K562 (cell line): ENCODE measurements around the gene ZSCAN21. TPM values are rescaled to one million over a fixed set of nuclear protein-coding genes. Genes with fewer than 3 reads are reported as not detected.

Source experiments
- BDP1 ChIP-seq: IDR thresholded peaks from 3 replicates; pipeline ENCODE4 v1.6.1; 2011; ENCODE audit not compliant: insufficient read length, insufficient read depth
- EWSR1 ChIP-seq: fragments of 450-650 bp; IDR thresholded peaks from 2 replicates; pipeline ENCODE4 v1.6.1; 2018; ENCODE audit warnings: borderline replicate concordance, mild to moderate bottlenecking, low read depth, moderate library complexity; ENCODE audit not compliant: partially characterized antibody
- KDM4B ChIP-seq, 2 experiments: fragments of 450-650 bp in 1 of 2; sonication (generic) in 1 of 2; IDR thresholded peaks; 2 replicates each; pipeline ENCODE4 v1.6.1; 2016 to 2017; ENCODE audit warnings: borderline replicate concordance in 2 of 2, antibody characterized with exemption in 1 of 2, low read depth in 1 of 2, mild to moderate bottlenecking in 1 of 2
- MEF2A ChIP-seq: IDR thresholded peaks from 2 replicates; pipeline ENCODE4 v1.6.1; 2011; ENCODE audit warnings: low read depth, mild to moderate bottlenecking, low read length, moderate library complexity; ENCODE audit not compliant: control insufficient read depth
- NFIX ChIP-seq: fragments of 250-450 bp; sonication (Bioruptor Pico); IDR thresholded peaks from 2 replicates; pipeline ENCODE4 v1.4.0; 2020; ENCODE audit warnings: low read depth, mild to moderate bottlenecking, moderate library complexity
- NUFIP1 ChIP-seq: fragments of 450-650 bp; IDR thresholded peaks from 2 replicates; pipeline ENCODE4 v1.6.1; 2018; ENCODE audit not compliant: partially characterized antibody
- PCBP1 ChIP-seq: fragments of 200-400 bp; formaldehyde crosslinking; IDR thresholded peaks from 2 replicates; pipeline ENCODE4 v1.6.1; 2018; ENCODE audit warnings: mild to moderate bottlenecking, low read depth, low read length; ENCODE audit not compliant: poor library complexity, severe bottlenecking
- PML ChIP-seq: IDR thresholded peaks from 2 replicates; pipeline ENCODE4 v1.6.1; 2012; ENCODE audit warnings: low read length, inconsistent platforms
- POLR2B ChIP-seq: fragments of 450-650 bp; IDR thresholded peaks from 2 replicates; pipeline ENCODE4 v1.6.1; 2018; ENCODE audit warnings: low read depth; ENCODE audit not compliant: partially characterized antibody
- PURB ChIP-seq: sonication (generic); formaldehyde crosslinking; IDR thresholded peaks from 2 replicates; pipeline ENCODE4 v1.9.0; 2021; ENCODE audit warnings: low read depth, mild to moderate bottlenecking, missing genetic modification reagents
- RAD51 ChIP-seq: fragments of 450-650 bp; IDR thresholded peaks from 2 replicates; pipeline ENCODE4 v1.7.1; 2016; ENCODE audit warnings: low read depth, mild to moderate bottlenecking, borderline replicate concordance
- STAT5A ChIP-seq: IDR thresholded peaks from 2 replicates; pipeline ENCODE4 v1.6.1; 2012; ENCODE audit warnings: low read length, inconsistent platforms, borderline replicate concordance
- TARDBP ChIP-seq: fragments of 450-650 bp; IDR thresholded peaks from 2 replicates; pipeline ENCODE4 v1.6.1; 2016
- ZNF445 ChIP-seq: fragments of 250-450 bp; sonication (Bioruptor Pico); IDR thresholded peaks from 2 replicates; pipeline ENCODE4 v1.4.0; 2020; ENCODE audit warnings: low read depth, mild to moderate bottlenecking, moderate library complexity
- polyA plus RNA-seq, 8 experiments: library from polyadenylated mRNA; depleted of rRNA in 4 of 8; stranded (reverse) in 5 of 8; unstranded in 3 of 8; fragments of >200 nt; fragmentation: Nextera tagmentation in 2 of 8; fragmentation: Illumina TruSeq in 1 of 8; extraction: Ambion mirVana in 2 of 8; extraction: Trizol in 1 of 8; gene quantifications; 2 replicates each; pipeline versions ENCODE4 v1.2.1 to v1.2.3, GENCODE V29; 2011 to 2014; ENCODE audit warnings: inconsistent platforms in 1 of 8, missing spikeins in 1 of 8
- total RNA-seq, 7 experiments: library from RNA; depleted of rRNA in 6 of 7; stranded (reverse); fragments of >200 nt in 6 of 7; fragmentation: Illumina TruSeq in 2 of 7; extraction: Trizol in 2 of 7; gene quantifications; 2 replicates each; pipeline versions ENCODE4 v1.2.1 to v1.2.3, GENCODE V29; 2011 to 2021; ENCODE audit warnings: low replicate concordance in 1 of 7
- TF ChIP-seq, protein P1 (sequence below), 2 experiments: fragments of 450-650 bp; IDR thresholded peaks; 2 replicates each; pipeline ENCODE4 v1.6.1; 2016; ENCODE audit warnings: mild to moderate bottlenecking in 2 of 2, borderline replicate concordance in 1 of 2, low read depth in 1 of 2, moderate library complexity in 1 of 2
- TF ChIP-seq, protein P2 (sequence below): fragments of 250-450 bp; sonication (Bioruptor Pico); IDR thresholded peaks from 2 replicates; pipeline ENCODE4 v1.4.0; 2020; ENCODE audit warnings: borderline replicate concordance

ZSCAN21 gene
- total and polyA plus RNA-seq, 9 of the 15 experiments (the other 6 are each of a cell fraction or from before 2014, with no cell fraction given), result 5.9 to 15.5 (median 13.2) TPM

GRCh38 chr7:100015232-100016214 is 34.1 kb upstream of the ZSCAN21 start, which contains the start of gene ZKSCAN1 (continued):
- TF ChIP-seq, protein P1, sequence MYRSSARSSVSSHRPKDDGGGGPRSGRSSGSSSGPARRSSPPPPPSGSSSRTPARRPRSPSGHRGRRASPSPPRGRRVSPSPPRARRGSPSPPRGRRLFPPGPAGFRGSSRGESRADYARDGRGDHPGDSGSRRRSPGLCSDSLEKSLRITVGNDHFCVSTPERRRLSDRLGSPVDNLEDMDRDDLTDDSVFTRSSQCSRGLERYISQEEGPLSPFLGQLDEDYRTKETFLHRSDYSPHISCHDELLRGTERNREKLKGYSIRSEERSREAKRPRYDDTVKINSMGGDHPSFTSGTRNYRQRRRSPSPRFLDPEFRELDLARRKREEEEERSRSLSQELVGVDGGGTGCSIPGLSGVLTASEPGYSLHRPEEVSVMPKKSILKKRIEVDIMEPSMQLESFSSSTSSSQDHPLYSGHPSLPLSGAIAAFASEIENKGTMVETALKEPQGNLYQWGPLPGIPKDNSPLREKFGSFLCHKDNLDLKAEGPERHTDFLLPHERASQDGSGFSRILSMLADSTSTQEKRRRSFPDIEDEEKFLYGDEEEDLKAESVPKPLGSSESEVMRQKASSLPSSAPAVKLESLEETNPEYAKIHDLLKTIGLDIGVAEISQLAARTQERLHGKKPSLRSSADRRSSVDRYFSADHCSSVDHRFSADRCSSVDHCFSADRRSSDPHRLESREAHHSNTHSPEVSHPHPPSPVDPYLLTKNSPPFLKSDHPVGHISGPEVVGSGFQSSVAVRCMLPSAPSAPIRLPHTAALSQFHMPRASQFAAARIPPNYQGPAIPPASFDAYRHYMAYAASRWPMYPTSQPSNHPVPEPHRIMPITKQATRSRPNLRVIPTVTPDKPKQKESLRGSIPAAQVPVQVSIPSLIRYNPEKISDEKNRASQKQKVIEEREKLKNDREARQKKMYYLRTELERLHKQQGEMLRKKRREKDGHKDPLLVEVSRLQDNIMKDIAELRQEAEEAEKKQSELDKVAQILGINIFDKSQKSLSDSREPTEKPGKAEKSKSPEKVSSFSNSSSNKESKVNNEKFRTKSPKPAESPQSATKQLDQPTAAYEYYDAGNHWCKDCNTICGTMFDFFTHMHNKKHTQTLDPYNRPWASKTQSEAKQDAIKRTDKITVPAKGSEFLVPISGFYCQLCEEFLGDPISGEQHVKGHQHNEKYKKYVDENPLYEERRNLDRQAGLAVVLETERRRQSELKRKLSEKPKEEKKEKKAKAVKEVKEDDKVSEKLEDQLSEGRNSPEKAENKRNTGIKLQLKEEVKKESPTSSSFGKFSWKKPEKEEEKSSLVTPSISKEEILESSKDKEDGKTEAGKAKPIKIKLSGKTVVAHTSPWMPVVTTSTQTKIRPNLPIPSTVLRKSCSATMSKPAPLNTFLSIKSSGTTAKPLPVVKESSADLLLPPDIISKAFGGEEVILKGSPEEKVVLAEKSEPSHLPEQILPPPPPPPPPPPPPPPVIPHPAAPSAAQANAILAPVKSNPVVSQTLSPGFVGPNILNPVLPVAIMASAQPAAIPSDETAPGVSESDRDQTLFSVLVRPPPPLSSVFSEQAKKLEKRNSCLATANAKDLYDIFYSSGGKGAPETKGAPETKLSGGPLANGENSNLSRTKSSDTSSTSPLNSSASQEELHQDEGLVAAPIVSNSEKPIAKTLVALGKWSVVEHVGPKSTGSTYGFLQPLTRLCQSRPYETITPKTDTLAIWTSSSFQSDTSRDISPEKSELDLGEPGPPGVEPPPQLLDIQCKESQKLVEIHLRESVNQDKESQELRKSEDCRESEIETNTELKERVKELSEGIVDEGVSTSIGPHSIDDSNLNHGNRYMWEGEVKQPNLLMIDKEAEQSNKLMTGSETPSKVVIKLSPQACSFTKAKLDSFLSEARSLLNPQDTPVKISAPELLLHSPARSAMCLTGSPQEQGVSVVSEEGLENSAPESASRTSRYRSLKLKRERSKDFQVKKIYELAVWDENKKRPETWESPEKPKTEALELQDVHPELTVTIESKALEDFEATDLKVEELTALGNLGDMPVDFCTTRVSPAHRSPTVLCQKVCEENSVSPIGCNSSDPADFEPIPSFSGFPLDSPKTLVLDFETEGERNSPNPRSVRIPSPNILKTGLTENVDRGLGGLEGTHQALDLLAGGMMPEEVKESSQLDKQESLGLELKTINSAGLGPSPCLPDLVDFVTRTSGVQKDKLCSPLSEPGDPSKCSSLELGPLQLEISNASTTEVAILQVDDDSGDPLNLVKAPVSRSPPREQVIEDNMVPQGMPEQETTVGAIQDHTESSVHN (IDR thresholded peaks at IDR 0.05; ENCODE audit: borderline replicate concordance in 1 of 2, low read depth in 1 of 2), result no peak
- TF ChIP-seq PCBP1, result peak; percentile 80
- peak; percentile 20; the same call in 1 of the 2 replicates for TF ChIP-seq TARDBP
- TF ChIP-seq NUFIP1, result no peak
- TF ChIP-seq KDM4B (IDR thresholded peaks at IDR 0.05; ENCODE audit: borderline replicate concordance in 2 of 2, low read depth in 1 of 2), result peak in 1 of 2 experiments; percentile 95; a peak in 2 of 4 replicates
- TF ChIP-seq POLR2B, result peak; percentile 75
- TF ChIP-seq ZNF445 (CRISPR knock-in tag), result no peak
- 0 out of 2 replicates have a peak, but pooled peaks have one; percentile 3 for TF ChIP-seq MEF2A
- no peak for TF ChIP-seq BDP1
- TF ChIP-seq RAD51, result no peak
- TF ChIP-seq STAT5A, result no peak
- no peak for TF ChIP-seq PURB (CRISPR knock-in tag)
- TF ChIP-seq PML, result peak; percentile 82; the same call in 1 of the 2 replicates
- TF ChIP-seq, protein P2, sequence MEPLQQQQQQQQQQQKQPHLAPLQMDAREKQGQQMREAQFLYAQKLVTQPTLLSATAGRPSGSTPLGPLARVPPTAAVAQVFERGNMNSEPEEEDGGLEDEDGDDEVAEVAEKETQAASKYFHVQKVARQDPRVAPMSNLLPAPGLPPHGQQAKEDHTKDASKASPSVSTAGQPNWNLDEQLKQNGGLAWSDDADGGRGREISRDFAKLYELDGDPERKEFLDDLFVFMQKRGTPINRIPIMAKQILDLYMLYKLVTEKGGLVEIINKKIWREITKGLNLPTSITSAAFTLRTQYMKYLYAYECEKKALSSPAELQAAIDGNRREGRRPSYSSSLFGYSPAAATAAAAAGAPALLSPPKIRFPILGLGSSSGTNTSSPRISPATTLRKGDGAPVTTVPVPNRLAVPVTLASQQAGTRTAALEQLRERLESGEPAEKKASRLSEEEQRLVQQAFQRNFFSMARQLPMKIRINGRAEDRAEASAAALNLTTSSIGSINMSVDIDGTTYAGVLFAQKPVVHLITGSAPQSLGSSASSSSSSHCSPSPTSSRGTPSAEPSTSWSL (CRISPR knock-in tag), result no peak
- no peak for TF ChIP-seq NFIX (CRISPR knock-in tag)
- no peak for TF ChIP-seq EWSR1
